GM10847 (cell line): ENCODE results near the gene ATG2B.

Source experiments
- POLR2A ChIP-seq: IDR thresholded peaks from 2 replicates; pipeline ENCODE4 v1.6.1; 2011; ENCODE audit not compliant: insufficient read length; ENCODE audit errors: extremely low read depth

The ATG2B gene

GRCh38 chr14:96391293-96392118 is 28.4 kb upstream of the ATG2B start:
- peak; percentile 70 for TF ChIP-seq POLR2A

DNA sequence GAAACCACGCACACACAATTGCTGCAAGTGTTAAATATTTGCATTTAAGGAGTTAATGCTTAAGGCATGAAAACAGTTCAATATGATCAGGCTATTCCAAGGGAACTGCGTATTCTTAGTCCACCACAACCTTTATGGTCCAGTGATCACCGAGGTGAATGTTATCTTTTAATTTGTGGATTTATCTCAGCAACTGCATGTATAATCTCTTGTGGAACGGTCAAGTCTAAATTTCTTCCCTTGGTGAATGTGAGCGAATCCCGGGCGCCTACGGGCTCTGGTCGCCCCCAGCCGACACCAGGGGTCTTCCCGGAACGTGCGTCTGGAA is 27.8 kb upstream of the ATG2B start:
- TF ChIP-seq POLR2A, result no peak

DNA sequence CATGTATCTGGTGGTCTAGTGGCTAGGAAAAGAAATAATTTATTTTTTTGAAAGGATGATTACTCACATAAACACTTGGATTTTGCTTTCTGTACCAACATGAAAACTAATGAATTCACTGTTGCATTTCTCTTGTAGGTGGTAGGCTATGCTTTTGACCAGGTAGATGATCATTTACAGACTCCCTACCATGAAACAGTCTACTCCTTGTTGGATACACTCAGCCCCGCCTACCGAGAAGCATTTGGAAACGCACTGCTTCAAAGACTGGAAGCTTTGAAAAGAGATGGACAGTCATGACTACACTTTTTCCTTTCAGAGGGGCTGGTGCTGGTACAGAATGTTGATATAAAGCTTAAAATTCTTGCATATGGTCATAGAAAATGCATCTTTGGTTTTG is 22.2 kb upstream of the ATG2B start:
- TF ChIP-seq POLR2A, result no peak

- no peak for TF ChIP-seq POLR2A
These were observed 21.6 kb upstream of the ATG2B start for GRCh38 chr14:96384740-96385139.

DNA sequence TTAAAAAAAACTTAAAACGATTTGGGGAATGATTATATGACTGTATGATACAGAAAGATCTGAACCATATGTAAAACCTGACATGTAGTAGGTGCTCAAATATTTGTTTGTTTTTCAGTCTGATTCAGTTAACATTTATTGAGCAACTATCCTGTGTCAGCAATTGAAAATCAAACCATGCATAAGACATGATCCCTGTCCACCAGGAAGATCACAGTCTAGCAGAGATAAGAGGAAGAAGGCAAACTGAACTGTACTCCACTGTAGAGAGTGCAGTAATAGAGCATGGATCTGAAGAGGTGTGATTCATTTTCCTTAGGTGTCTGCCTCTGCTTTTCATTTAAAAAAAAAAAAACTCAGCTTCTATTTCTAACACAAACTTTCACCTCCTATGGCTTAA is 20.9 kb upstream of the ATG2B start:
- TF ChIP-seq POLR2A, result no peak

GRCh38 chr14:96383445-96383844 is 20.3 kb upstream of the ATG2B start:
- TF ChIP-seq POLR2A, result no peak

GRCh38 chr14:96380735-96381134 is 17.6 kb upstream of the ATG2B start:
- TF ChIP-seq POLR2A, result no peak

DNA sequence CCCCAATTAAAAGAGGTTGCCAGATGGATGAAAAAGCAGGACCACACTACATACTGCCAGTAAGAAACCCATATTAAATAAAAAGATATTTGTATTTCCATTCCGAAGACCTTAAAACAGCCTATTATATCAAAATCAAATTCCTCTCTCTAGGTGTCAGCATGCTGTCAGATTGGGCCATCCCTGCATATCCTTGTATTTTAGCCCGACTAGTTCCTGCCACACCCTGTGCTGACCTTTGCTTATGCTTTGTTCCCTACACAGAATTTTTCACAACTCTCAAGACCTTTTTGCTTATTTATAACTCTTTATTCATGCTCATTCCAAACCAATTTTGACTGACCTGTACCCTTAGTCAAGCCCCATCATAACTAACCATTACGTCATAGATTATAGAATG is 13.0 kb upstream of the ATG2B start:
- no peak for TF ChIP-seq POLR2A

DNA sequence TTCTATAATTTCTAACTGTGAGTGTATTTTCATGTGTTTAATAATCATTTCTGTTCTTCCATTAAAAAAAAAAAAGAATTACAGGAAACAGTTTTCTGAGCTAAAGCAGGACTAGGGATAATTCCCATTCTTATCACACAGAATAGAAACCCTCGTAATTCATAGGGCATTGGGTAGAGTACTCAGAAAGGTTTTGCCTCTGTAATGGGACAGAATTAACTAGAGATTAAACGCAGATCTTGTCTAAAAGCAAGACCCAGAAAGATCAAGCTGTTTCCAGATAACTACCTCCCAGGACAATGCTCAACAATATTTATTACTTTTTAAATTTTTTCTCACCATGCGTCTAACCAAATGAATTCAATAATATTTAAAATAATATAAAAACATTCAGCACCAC is 10.4 kb upstream of the ATG2B start:
- TF ChIP-seq POLR2A, result no peak

GRCh38 chr14:96370528-96370927 is 7.4 kb upstream of the ATG2B start:
- TF ChIP-seq POLR2A, result no peak

DNA sequence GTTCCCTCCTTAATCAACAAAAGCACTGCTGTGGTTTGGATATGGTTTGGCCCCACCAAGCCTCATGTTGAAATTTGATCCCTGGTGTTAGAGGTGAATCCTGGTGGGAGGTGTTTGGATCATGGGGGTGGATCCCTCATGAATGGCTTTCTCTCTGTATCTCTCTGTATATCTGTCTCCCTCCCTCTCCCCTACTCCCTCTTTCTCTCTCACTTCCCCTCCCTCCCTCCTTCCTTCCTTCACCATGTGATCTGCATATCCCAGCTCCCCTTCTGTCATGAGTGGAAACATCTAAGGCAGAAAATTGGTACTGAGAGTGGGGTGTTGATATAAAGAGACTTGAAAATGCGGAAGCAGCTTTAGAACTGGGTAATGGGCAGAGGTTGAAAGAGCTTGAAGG is 5.4 kb upstream of the ATG2B start:
- TF ChIP-seq POLR2A, result no peak

GRCh38 chr14:96364962-96365361 is 1.8 kb upstream of the ATG2B start:
- no peak for TF ChIP-seq POLR2A

GRCh38 chr14:96363751-96364336 is 703 bp upstream of the ATG2B start:
- no peak for TF ChIP-seq POLR2A

GRCh38 chr14:96362071-96362964 is 823 bp downstream of the ATG2B start:
- no peak for TF ChIP-seq POLR2A

GRCh38 chr14:96359959-96360358 is 3.2 kb downstream of the ATG2B start:
- no peak for TF ChIP-seq POLR2A

DNA sequence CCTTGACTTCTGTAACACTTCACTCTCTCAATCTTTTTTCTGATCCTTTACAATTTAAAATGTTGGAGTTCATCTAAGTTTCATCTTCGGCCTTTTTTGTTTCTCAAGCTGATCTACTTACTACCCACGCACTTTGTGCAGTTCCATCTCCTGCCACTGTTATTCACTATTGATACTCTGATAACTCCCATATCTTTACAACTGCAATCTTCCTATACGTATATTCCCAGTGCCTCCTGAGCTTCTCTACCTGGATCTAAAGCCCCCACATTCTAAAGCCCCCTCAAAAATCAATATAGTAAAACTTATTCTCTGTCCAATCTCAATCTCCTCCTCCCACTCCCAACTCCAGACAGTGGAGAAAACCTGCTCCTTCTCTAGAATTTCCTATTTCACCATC is 5.9 kb downstream of the ATG2B start:
- no peak for TF ChIP-seq POLR2A
